Measurements from ENCODE around the gene PGF.

The PGF gene

GRCh38 chr14:74915826-74916225 is 39.6 kb downstream of the PGF start:
- no peak for DNase-seq

- no peak for DNase-seq
These were observed 40.0 kb downstream of the PGF start for GRCh38 chr14:74915426-74915825.

GRCh38 chr14:74913986-74914573 is 41.3 kb downstream of the PGF start:
- DNase-seq, result no peak

- no peak for DNase-seq
These were observed 41.9 kb downstream of the PGF start for GRCh38 chr14:74913393-74913910.

- DNase-seq, result no peak
These were observed 42.6 kb downstream of the PGF start for GRCh38 chr14:74912801-74913200.

- DNase-seq, result no peak
These were observed 43.3 kb downstream of the PGF start for GRCh38 chr14:74912111-74912510.

GRCh38 chr14:74911704-74912103 is 43.7 kb downstream of the PGF start:
- DNase-seq, result no peak

- no peak for DNase-seq
These were observed 44.2 kb downstream of the PGF start for GRCh38 chr14:74911221-74911620.

GRCh38 chr14:74910556-74910955 is 44.8 kb downstream of the PGF start:
- no peak for DNase-seq

GRCh38 chr14:74909911-74910310 is 45.5 kb downstream of the PGF start:
- DNase-seq, result no peak

- no peak for DNase-seq
These were observed 45.9 kb downstream of the PGF start for GRCh38 chr14:74909501-74909900.

GRCh38 chr14:74908861-74909341 is 46.5 kb downstream of the PGF start:
- no peak for DNase-seq

GRCh38 chr14:74907744-74908143 is 47.7 kb downstream of the PGF start:
- no peak for DNase-seq

GRCh38 chr14:74906925-74907521 is 48.4 kb downstream of the PGF start:
- no peak for DNase-seq

GRCh38 chr14:74905595-74906142 is 49.7 kb downstream of the PGF start:
- peak; percentile 69 for DNase-seq

- no peak for DNase-seq
These were observed 50.5 kb downstream of the PGF start for GRCh38 chr14:74904635-74905503.

GRCh38 chr14:74902941-74903705 is 52.3 kb downstream of the PGF start:
- no peak for DNase-seq

- no peak for DNase-seq
These were observed 56.7 kb downstream of the PGF start for GRCh38 chr14:74898694-74899093.

GRCh38 chr14:74898083-74898482 is 57.3 kb downstream of the PGF start:
- DNase-seq, result no peak

GRCh38 chr14:74897642-74898041 is 57.8 kb downstream of the PGF start:
- no peak for DNase-seq

GRCh38 chr14:74896400-74896799 is 59.0 kb downstream of the PGF start:
- no peak for DNase-seq

- no peak for DNase-seq
These were observed 61.7 kb downstream of the PGF start for GRCh38 chr14:74893614-74894091.

Measured in activated CD4-positive, alpha-beta T cell treated with anti-CD3 and anti-CD28 coated beads for 1 hour (primary cell).